NCI-H524 treated with DMSO at 0.1 percent for 48 hours (cell line): ENCODE measurements around the gene SLX9.
"Not testable (repeated sequence)": the region's sequence is repeated elsewhere in the genome, so short reads cannot be mapped to it uniquely, and the experiment has no call there.

Experiments
- DNase-seq: peaks from one replicate; lab custom pipeline; 2025; lab: John Stamatoyannopoulos, UW

SLX9 gene

GRCh38 chr21:44902268-44903049 lies 37.4 kb upstream of the SLX9 start:
- DNase-seq: no peak

GRCh38 chr21:44903050-44903685 lies 36.7 kb upstream of the SLX9 start:
- DNase-seq: no peak

- no peak for DNase-seq
Measured at GRCh38 chr21:44903689-44904088, 36.1 kb upstream of the SLX9 start.

- no peak for DNase-seq
Measured at GRCh38 chr21:44904141-44904923, 35.5 kb upstream of the SLX9 start.

- no peak for DNase-seq
Measured at GRCh38 chr21:44905016-44905727, 34.7 kb upstream of the SLX9 start.

- no peak for DNase-seq
Measured at GRCh38 chr21:44905728-44906090, 34.1 kb upstream of the SLX9 start.

GRCh38 chr21:44907225-44907965 lies 32.4 kb upstream of the SLX9 start:
- DNase-seq: no peak

GRCh38 chr21:44907966-44908895 lies 31.6 kb upstream of the SLX9 start:
- no peak for DNase-seq

GRCh38 chr21:44908908-44909307 lies 30.9 kb upstream of the SLX9 start:
- DNase-seq: no peak

- no peak for DNase-seq
Measured at GRCh38 chr21:44909719-44910118, 30.1 kb upstream of the SLX9 start.

GRCh38 chr21:44910229-44911067 lies 29.4 kb upstream of the SLX9 start:
- DNase-seq: no peak

- DNase-seq: no peak
Measured at GRCh38 chr21:44911068-44911383, 28.8 kb upstream of the SLX9 start.

- no peak for DNase-seq
Measured at GRCh38 chr21:44911384-44912157, 28.3 kb upstream of the SLX9 start.

- DNase-seq: no peak
Measured at GRCh38 chr21:44912158-44912473, 27.7 kb upstream of the SLX9 start.

GRCh38 chr21:44912506-44913412 lies 27.1 kb upstream of the SLX9 start:
- DNase-seq: not testable (repeated sequence)

- DNase-seq: no peak
Measured at GRCh38 chr21:44913425-44914175, 26.2 kb upstream of the SLX9 start.

GRCh38 chr21:44914176-44914874 lies 25.5 kb upstream of the SLX9 start:
- no peak for DNase-seq
